NB4 (cell line): ENCODE measurements around the gene DENND5B.
A peak's percentile ranks its signal among the peaks of the same experiment; 100 is the strongest.

Source experiments
- DNase-seq: peaks from one replicate; pipeline ENCODE4 v3.0.0; 2010; ENCODE audit warnings: low read depth
- H3K4me3 ChIP-seq: one replicate; pipeline ENCODE4 v1.5.1; 2011; ENCODE audit warnings: mild to moderate bottlenecking, low read depth, low read length, moderate library complexity
- CTCF ChIP-seq: IDR thresholded peaks from one replicate; pipeline ENCODE4 v1.5.1; 2012; ENCODE audit warnings: low read depth, low read length
- MAX ChIP-seq: IDR thresholded peaks from 2 replicates; pipeline ENCODE4 v1.6.1; 2011; ENCODE audit warnings: low read depth, low read length
- MYC ChIP-seq: IDR thresholded peaks from 2 replicates; pipeline ENCODE4 v1.6.1; 2011; ENCODE audit warnings: low read depth, low read length
- POLR2A ChIP-seq: IDR thresholded peaks from 2 replicates; pipeline ENCODE4 v1.6.1; 2011; ENCODE audit warnings: mild to moderate bottlenecking; ENCODE audit not compliant: insufficient read length; ENCODE audit errors: extremely low read depth

The DENND5B gene

GRCh38 chr12:31600252-31600651 is 9.3 kb upstream of the DENND5B start:
- H3K4me3 ChIP-seq = no peak overlapping the region
- peak; percentile 31 for DNase-seq
- TF ChIP-seq CTCF (no peak), POLR2A (no peak), MYC (no peak), MAX (no peak)

GRCh38 chr12:31599053-31599452 is 8.1 kb upstream of the DENND5B start:
- no peak for TF ChIP-seq CTCF
- TF ChIP-seq POLR2A = no peak
- no peak for TF ChIP-seq MYC
- no peak for TF ChIP-seq MAX
- no peak overlapping the region for H3K4me3 ChIP-seq
- DNase-seq = no peak

- H3K4me3 ChIP-seq = no peak overlapping the region
- no peak for DNase-seq
- TF ChIP-seq MYC = no peak
- TF ChIP-seq POLR2A = no peak
- no peak for TF ChIP-seq MAX
- TF ChIP-seq CTCF = no peak
Observed at GRCh38 chr12:31597066-31597465, 6.1 kb upstream of the DENND5B start.

GRCh38 chr12:31594681-31595080 is 3.7 kb upstream of the DENND5B start:
- no peak for DNase-seq
- H3K4me3 ChIP-seq = no peak overlapping the region
- no peak for TF ChIP-seq MAX
- TF ChIP-seq POLR2A = no peak

- TF ChIP-seq MYC (no peak), MAX (no peak), CTCF (no peak), POLR2A (no peak)
- peak; percentile 46 for DNase-seq
- peak overlapping the region; percentile 58 for H3K4me3 ChIP-seq
Observed at GRCh38 chr12:31591380-31591901, 505 bp upstream of the DENND5B start.

GRCh38 chr12:31589904-31590641 is 863 bp downstream of the DENND5B start:
- peak overlapping the region; percentile 79 for H3K4me3 ChIP-seq
- peak; percentile 92 for DNase-seq
- TF ChIP-seq MYC (no peak; the same call in 1 of the 2 replicates), POLR2A (peak; percentile 58), MAX (peak; percentile 29), CTCF (no peak)
